OCI-M2 (cell line): Measurements from ENCODE around the gene RUSF1.

Experiments
- DNase-seq: peaks from one replicate; lab custom pipeline; 2025; ENCODE audit not compliant: unreplicated experiment; lab: John Stamatoyannopoulos, UW

The RUSF1 gene

GRCh38 chr16:31471241-31471874 lies 36.8 kb downstream of the RUSF1 start:
- DNase-seq: no peak

- DNase-seq: no peak
These were observed 37.6 kb downstream of the RUSF1 start for GRCh38 chr16:31470615-31471014.

GRCh38 chr16:31467858-31468257 lies 40.3 kb downstream of the RUSF1 start:
- no peak for DNase-seq

- no peak for DNase-seq
These were observed 40.9 kb downstream of the RUSF1 start for GRCh38 chr16:31467151-31467773.

DNA sequence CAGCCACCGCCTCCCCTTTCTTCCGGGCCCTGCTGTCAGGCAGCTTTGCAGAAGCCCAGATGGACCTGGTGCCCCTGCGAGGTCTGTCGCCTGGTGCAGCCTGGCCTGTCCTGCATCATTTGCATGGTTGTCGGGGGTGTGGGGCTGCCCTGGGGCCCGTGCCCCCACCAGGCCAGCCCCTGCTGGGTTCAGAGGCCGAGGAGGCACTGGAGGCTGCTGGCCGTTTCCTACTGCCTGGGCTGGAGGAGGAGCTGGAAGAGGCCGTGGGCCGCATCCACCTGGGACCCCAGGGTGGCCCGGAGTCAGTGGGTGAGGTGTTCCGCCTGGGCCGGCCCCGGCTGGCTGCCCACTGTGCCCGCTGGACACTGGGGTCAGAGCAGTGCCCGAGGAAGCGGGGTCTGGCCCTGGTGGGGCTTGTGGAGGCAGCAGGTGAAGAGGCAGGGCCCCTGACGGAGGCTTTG lies 41.8 kb downstream of the RUSF1 start:
- DNase-seq: no peak

- DNase-seq: no peak
These were observed 42.3 kb downstream of the RUSF1 start for GRCh38 chr16:31465788-31466370.

DNA sequence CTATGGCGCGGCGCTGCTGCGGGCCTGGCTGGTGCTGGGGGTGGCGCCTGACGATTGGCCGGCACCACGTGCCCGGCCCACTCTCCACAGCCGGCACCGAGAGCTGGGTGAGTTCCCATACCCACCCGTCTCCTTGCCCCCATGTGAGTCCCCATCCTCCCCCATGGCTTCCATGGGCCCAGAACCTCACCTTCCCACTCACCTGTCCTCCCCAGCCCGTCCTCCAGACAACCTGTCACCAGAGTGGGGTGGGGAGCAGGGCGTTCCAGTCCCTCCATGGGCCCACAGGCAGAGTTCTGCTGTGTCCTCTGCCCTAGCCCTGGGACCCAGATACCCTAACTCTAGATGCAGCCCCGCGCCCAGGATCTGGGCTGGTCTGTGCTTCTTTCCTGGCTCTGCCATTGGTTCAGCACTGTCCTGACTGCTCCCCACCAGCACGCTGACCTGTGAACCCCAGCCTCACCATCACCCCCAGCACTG lies 43.4 kb downstream of the RUSF1 start:
- DNase-seq: no peak

GRCh38 chr16:31464348-31464769 lies 43.8 kb downstream of the RUSF1 start:
- no peak for DNase-seq

DNA sequence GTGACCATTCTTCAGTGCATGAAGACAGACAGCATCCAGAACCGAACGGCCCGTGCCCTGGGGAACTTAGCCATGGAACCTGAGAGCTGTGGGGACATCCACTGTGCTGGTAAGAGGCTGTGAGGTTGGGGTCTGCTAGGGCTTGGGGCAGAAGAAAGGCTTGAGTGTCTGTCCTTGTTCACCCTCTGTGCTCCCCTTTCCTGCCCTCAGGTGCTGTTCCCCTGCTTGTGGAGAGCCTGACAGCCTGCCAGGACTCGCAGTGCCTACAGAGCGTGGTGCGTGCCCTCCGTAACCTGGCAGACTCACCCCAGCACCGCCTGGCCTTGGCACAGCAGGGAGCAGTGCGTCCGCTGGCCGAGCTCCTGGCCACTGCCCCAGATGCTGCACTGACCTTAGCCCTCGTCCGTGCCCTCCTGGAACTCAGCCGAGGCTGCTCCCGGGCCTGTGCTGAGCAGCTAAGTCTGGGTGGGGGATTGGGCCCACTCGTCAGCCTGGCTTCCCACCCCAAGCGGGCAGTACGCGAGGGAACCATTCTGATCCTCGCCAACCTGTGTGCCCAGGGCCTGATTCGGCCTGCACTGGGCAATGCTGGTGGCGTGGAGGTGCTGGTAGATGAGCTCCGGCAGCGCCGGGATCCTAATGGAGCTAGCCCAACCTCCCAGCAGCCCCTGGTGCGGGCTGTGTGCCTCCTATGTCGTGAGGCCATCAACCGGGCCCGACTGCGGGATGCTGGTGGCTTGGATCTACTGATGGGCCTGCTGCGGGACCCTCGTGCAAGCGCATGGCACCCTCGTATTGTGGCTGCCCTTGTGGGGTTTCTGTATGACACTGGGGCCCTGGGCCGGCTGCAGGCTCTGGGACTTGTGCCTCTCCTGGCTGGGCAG lies 46.0 kb downstream of the RUSF1 start:
- no peak for DNase-seq

- DNase-seq: no peak
These were observed 46.8 kb downstream of the RUSF1 start for GRCh38 chr16:31461201-31461920.

GRCh38 chr16:31460582-31461002 lies 47.6 kb downstream of the RUSF1 start:
- DNase-seq: no peak

DNA sequence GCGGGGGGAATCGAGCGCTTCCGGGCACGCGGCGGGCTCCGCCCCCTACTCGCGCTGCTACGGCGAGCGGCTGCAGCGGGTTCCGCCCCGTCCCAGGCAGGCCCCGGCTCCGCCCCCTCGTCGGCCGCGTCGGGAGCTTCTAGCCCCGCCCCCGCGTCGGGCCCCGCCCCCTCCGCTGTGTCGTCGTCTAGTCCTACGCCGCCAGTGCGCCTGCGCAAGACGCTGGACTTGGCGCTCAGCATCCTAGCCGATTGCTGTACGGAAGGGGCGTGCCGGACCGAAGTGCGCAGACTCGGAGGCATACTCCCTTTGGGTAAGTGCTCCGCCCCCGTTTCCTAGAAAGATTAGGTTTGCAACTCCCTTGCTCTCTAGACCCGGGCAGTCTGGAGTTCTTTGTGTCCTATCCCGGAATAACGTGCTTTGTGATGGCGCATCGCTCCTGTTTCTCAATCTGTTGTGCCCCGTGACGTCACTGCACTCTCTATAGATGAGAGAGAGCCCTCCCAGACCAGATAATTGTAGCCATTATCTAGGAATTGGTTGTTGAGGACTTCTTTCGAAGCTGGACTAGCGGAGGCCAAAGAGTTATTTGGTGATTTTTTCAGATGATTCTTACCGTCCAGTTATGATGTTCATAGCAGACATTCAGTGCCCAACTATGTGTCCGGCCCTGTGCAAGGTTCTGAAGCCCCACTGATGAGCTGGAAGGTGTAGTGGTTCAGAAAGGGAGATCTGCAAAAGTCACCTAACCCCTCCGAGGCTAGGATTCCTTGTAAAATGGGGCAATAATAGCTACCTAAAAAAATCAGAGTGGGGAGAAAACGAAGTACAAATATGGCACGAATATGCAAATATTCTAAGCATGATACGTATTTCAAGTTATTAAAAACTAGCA lies 48.3 kb downstream of the RUSF1 start:
- peak; percentile 86 for DNase-seq

DNA sequence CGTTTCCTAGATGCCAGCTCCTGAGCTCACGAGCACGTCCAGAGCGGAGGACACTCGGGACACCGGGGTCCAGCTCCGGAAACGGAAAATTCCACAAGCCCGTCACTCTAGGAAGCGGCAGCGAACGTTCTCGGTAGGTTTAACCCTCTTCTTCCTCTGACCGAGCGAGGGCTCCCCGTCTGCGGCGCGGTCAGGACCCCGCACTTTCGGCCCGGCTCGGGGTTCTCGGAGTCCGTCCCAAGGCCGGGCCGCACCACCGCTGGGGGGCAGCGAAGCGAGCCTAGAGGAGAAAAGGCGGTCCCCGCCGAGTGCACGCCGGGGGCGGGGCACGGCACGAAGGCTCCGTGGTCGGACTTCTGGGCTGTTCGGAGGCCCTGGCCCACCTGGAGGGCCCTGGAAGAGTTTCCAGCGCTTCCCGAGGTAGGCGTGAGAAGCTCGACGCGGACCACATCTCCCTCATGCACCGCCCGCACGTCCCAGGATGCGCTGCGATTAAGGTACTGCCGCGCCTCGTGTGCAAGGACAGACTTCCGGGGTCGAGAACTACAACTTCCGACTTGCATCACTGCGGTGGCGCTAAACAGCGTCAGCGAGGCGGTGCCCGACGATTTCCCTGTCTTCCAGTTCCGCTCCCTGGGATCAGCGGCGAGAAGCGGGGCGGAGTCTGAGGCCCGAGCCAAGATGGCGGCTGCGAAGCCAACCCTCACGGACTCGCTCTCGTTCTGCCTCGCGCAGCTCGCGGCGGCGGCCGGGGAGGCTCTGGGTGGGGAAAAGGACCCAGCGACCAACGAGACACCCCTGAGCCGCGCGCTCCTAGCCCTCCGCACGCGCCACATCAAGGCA lies 49.1 kb downstream of the RUSF1 start, which contains the start of gene ARMC5:
TSS of gene ARMC5 (plus strand) at position 658 of the 843 bp plus-strand sequence. CDS start at position 682, 24 bp downstream.
- peak; percentile 78 for DNase-seq

DNA sequence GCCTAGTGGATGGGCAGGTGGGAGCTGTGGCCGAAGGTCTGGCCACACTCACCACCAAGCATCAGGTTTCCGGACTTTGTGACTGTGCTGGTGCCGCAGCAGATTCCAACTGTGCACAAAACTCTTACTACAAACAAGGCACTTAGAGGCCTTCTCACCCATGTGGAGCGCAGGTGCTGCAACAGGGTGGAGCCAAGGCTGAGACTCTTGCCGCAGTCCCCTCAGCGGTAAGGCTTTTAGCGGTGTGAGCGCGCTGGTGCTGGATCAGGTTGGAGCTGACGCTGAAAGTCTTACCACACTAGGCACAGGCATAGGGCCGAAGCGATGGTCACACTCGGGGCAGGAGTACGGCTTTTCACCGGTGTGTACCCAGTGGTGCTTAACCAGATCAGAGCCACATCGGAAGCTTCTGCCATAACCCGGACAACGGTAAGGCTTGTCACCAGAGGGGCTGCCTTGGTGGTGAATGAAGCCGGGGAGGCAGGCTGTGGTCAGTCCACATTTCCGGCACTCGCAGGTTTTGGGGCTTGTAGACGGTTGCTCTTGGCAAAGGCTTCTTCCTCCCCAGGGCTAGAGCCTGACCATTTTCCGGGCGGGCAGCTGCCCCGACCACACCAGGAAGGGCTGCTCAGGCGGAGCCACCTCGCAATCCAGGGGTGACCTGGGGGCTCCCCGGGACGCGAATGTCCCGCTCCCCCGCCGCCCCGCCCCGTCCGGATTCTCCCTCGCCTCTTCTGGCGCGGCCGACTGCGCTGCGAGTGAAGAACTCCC lies 49.9 kb downstream of the RUSF1 start:
- DNase-seq: no peak

DNA sequence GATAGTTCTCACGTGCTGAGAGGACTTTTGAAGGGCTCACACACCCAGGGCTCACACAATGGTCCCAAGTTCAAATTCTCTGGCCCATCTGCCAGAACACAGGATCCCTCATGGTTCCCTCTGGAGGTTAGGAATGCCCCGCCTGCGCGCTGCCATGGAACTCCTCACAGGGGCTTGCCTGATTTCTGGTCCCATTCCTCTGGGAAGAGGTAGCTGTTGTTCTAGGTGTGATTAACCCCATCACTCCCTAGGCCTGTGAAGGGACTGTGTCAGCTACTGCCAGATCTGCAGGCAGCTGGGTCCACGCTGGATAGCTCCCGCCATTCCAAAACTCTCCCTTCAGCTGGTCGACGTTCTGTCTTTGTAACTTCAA lies 51.2 kb downstream of the RUSF1 start:
- DNase-seq: no peak

DNA sequence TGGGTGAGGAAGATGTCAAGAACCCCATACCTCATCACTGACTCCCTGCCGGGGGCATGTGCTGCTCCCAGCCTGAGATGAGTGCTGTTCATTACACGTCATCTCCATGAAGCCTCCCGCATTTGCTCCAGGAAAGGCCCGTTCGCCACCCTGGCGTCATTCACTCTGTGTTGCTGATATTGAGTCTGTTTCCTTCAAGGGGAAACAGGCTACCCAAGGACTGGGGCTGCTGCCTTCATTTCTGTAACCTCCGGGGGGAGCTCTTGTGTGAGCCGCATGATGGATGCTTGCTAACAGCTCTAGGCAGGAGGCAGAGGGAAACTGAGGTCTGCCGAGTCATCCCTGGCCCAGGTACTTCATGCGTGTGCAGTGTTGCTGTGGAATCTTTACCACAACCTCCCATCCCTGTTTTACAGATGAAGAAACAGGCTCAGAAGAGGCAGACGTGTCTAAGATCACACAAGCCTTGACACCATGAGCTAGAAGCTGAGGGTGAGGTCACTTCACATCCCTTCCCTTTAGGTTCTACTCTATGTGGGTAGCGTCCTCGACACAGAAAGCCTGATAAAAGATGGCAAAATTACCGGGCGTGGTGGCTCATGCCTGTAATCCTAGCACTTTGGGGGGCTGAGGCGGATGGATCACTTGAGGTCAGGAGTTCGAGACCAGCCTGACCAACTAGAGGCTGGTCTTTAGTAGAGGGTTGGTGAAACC lies 52.4 kb downstream of the RUSF1 start:
- DNase-seq: no peak
